Measurements from ENCODE around the gene CACNA2D1.

CACNA2D1 gene

DNA sequence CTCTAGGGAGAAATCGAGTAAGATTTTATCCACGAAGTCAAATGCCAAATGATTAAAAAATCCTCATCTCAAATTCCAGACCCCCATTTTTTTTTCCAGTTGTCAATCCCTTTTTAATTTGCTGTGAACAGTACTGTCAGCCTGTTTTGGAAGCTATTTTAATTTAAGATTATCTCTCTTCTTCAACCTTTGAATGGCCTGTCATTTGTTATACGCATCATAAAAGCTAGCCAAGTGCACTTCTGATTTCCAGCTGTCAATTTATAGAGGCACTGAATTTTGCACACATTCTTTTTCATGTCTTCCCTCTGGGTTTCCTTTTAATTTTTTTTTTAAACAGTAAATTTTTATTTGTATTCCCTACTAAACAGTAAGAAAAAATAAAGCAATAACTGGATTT is 337.4 kb downstream of the CACNA2D1 start:
- DNase-seq (ENCODE audit: low read depth): no peak

- DNase-seq (ENCODE audit: low read depth): no peak
Measured at GRCh38 chr7:82105463-82105862, 338.1 kb downstream of the CACNA2D1 start.

GRCh38 chr7:82098414-82098813 is 345.2 kb downstream of the CACNA2D1 start:
- no peak for DNase-seq (ENCODE audit: low read depth)

GRCh38 chr7:82091126-82091684 is 352.4 kb downstream of the CACNA2D1 start:
- no peak for DNase-seq (ENCODE audit: low read depth)

DNA sequence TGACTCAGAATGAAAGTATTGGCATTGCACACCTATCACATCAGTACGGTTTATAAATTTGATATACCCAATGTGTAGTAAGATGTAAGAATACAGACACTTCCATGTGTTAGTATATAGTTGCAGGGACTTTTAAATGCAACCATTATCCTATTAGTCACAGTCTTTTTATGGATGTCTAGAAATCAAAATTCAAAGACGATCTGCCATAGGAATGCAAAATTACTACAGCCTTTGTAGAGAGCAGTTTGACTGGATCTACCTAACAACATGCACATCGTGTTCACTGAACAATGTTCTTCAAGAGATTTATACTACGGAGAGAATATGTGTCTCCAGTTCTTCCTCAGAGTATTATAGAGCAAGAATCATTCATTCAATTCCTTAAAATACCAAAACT is 356.5 kb downstream of the CACNA2D1 start:
- DNase-seq (ENCODE audit: low read depth): no peak

GRCh38 chr7:82085116-82085515 is 358.5 kb downstream of the CACNA2D1 start:
- DNase-seq (ENCODE audit: low read depth): no peak

GRCh38 chr7:82081644-82082224 is 361.8 kb downstream of the CACNA2D1 start:
- no peak for DNase-seq (ENCODE audit: low read depth)

DNA sequence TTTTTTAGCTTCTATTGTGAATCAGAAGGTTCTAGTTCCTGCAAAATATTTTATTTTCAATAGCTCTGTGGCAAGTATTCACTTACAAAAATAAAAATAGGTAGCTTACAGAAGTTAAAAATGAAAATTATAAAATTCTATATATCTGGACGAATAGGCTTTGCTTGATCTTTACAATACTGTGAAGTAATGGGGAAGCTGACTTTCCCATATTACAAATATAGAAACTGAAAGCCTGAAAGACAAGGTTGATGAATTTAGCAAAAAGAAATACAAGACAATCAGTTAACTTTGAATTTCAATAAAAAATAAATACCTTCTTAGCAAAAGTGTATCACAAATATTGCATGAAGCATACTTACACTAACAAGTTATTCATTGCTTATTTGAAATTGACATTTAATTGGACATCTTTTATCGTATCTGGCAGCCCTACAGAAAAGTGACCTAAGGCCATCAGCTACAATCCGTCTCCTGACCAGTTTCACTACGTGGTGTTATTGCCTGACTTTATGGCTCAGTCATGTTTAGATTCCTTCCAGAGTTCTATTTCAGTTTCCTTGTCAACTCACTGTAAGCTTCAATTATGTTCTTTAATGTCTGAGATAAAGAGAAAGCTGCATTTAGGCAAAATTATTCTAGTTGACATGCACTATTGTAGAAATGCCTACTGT is 363.2 kb downstream of the CACNA2D1 start:
- DNase-seq (ENCODE audit: low read depth): no peak

DNA sequence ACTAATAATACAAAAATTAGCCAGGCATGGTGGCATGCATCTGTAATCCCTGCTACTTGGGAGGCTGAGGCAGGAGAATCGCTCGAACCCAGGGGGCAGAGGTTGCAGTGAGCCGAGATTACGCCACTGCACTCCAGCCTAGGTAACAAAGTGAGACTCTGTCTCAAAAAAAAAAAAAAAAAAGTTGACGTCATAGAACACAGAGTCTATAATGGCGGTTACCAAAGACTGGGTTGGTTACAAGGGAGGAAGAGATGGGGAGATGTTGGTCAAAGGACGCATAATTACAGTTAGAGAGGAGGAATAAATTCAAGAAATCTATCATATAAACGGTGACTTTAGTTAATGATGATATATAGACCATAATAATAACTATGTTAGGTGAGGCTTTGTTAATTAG is 364.1 kb downstream of the CACNA2D1 start:
- no peak for DNase-seq (ENCODE audit: low read depth)

DNA sequence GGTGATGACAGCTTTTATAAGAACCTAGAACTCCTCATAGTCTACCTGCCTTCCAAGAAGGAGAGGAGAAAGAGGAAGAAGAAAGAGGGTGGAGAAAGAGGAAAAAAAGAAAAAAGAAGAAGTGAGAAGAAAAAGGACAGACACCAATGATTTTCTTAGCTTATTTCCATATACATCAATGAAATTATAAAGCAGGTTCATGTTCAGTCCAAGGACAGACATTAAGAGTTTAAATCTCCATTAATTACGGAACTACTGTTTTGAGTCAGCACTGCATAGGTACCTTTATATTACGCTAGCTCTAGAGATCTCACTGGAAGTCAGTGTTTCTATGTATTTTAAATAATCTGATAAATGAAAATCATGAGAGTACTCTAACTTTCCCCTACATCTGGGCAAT is 364.8 kb downstream of the CACNA2D1 start:
- DNase-seq (ENCODE audit: low read depth): no peak

- no peak for DNase-seq (ENCODE audit: low read depth)
Measured at GRCh38 chr7:82071468-82071867, 372.1 kb downstream of the CACNA2D1 start.

DNA sequence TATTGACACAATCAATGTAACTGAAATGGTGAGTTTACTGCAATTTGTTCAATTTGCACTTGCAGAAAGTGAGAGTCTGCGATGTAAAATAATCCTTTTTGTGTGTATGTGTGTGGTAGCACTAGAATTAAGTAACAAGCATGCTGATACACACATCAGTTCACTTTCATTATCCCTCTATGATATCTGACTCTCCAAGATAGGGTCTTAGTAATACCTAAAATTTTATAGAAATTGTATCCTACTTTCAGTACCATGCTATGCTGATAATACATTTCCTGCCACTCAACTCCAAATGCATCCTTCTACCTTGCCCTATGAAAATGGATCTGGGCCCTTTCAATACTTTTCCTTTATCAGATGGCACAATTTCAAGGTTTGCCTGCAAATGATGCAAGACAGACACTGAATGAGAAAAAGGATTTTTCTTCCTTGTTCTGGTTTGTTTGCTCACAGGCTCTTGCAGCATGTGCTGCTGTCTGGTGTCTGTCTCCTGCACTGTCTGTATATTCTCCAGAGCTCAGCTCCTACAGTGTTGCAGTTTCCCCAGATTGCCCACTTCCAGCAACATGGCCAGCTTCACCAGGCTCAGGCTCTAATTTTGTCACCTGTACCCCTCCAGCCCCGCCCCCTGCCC is 375.8 kb downstream of the CACNA2D1 start:
- DNase-seq (ENCODE audit: low read depth): no peak

GRCh38 chr7:82057476-82057875 is 386.1 kb downstream of the CACNA2D1 start:
- no peak for DNase-seq (ENCODE audit: low read depth)

- DNase-seq (ENCODE audit: low read depth): no peak
Measured at GRCh38 chr7:82056282-82056681, 387.3 kb downstream of the CACNA2D1 start.

- DNase-seq (ENCODE audit: low read depth): no peak
Measured at GRCh38 chr7:82054544-82054943, 389.0 kb downstream of the CACNA2D1 start.

- no peak for DNase-seq (ENCODE audit: low read depth)
Measured at GRCh38 chr7:82053453-82054032, 390.0 kb downstream of the CACNA2D1 start.

DNA sequence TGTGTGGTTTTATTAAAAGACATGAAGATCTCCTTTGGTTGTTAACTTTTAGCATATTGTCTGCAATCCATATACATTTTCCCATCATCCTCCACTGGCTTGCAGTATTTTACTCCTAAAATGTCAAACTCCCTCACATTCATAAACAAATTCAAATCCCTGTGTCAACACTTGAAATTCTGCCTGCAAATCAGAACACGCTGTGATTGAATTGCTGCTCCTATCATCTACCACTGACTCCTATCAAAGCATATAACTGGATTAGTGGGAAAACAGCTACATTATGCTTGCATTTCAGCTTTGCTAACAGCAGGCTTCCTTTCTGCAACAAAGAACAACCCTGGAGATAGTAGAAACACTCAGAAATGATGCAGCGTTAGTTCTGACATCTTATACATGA is 392.0 kb downstream of the CACNA2D1 start:
- DNase-seq (ENCODE audit: low read depth): no peak

DNA sequence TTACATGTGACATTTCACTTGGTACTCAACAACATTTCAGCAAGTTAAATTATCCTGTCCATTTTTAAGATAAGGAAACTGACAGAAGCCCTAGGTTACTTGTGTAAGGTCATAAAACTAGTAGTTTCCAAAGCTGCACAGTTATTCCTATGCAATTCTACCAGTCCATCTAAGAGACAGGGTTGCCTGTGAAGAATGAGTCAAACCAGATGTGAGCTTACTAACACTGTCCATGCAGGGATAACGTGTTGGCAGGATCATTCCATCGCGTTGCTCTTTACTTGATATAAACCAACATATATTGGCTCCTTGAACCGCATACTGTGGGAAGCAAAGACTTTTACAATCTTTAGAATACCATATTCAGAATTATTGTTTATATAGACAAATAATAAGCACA is 392.8 kb downstream of the CACNA2D1 start:
- no peak for DNase-seq (ENCODE audit: low read depth)

DNA sequence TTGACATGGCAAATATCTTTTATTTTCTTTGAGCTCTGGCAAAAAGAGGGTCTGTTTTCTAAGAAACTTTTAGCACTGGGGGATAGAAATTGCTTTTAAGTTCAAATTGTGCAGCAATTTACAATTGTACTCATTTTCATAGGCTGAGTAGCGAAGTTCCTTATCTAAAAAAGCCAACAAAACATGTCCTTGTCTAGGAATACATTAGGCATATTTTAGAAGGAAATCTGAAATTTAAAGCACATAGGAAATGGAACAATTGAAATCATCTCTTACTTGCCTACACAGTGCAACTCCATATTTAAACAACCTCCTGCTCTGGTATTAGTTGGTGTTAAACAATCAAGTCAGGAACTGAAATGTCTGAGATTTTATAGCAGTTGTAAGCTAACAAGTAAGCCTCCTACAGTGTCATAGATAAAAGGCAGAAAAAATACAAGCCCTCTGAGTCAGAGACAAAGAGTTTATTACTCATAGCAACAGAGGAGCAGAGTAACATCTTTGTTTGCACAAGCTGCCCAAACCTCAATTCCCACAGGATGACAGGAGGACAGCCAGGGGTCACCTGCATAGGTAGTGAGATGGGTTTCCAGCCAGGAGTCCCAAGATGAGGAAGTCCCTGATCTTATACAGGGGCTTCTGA is 393.6 kb downstream of the CACNA2D1 start:
- DNase-seq (ENCODE audit: low read depth): no peak

GRCh38 chr7:82049442-82049841 is 394.1 kb downstream of the CACNA2D1 start:
- DNase-seq (ENCODE audit: low read depth): no peak

DNA sequence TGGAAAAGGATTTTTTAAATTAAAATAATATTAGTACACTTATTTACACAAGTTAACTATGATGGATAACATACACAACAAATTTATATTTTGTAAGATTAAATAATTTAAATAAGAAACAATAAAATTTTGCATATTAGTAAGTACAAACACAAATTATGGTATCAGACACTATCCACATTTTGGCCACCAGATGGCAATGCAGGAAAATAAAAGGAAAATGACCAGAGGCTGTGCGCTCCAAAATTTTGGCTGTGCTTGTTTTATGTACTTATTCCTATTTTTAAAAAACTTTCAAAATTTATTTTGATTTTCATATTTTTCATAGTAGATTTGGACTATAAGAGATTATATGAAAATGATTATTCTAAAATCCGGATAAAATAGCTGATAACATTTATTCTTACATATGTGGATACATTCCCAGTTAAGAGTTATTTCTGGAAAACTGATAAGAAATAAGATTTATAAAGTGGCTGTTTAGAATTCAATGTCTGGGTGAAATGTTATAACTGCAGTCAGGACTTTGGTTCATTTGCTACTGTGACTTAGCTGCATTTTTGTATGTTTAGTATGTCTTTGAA is 399.0 kb downstream of the CACNA2D1 start:
- no peak for DNase-seq (ENCODE audit: low read depth)

DNA sequence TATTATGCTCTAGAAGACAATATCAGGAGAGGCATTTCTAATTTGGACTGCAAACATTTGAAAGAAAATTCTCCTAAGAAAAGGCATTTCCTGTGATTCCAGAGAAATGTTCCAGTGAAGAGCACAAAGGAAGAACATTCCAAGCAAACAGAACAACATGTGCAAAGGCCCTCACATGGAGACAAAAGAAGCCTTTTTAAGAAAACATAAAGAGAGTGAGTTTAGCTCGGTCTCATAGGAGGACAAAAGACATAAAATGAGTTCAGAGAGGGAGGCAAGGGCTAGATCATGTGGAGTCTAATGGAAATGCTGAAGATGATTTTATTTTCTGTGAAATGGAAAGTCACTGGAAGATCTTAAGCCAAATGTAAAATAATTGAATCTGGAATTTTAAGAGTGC is 404.0 kb downstream of the CACNA2D1 start:
- no peak for DNase-seq (ENCODE audit: low read depth)
